SK-N-SH (cell line): ENCODE results near the gene PES1. TPM values are rescaled to one million over a fixed set of nuclear protein-coding genes. Genes with fewer than 3 reads are reported as not detected.
"Not testable (repeated sequence)": the region's sequence is repeated elsewhere in the genome, so short reads cannot be mapped to it uniquely, and the experiment has no call there.

ENCODE experiments used
- CTCF ChIA-PET: fragments of 300-600, 350-600 bp; formaldehyde crosslinking; extraction: SDS; loops from one replicate; lab custom pipeline; 2021; lab: Yijun Ruan, JAX
- POLR2A ChIA-PET: fragments of 350-600 bp; sonication (Branson Sonifier 250); formaldehyde crosslinking; extraction: SDS; loops from one replicate; lab custom pipeline; 2020; ENCODE audit warnings: antibody characterized with exemption, inconsistent platforms; lab: Yijun Ruan, JAX
- DNase-seq: peaks from one replicate; pipeline ENCODE4 v3.0.0; 2012
- H2AFZ ChIP-seq: fragments of 200-600 bp; sonication (generic); 2 replicates; pipeline ENCODE4 v1.8.1; 2016; ENCODE audit warnings: antibody characterized with exemption, mild to moderate bottlenecking, low read depth
- H3F3A ChIP-seq: fragments of 200-600 bp; sonication (generic); replicated peaks from 2 replicates; pipeline ENCODE3; 2016; ENCODE audit warnings: antibody characterized with exemption, mild to moderate bottlenecking; ENCODE audit not compliant: insufficient read depth
- H3K27ac ChIP-seq, 2 experiments: fragments of 200-500 bp in 1 of 2; fragments of 200-600 bp in 1 of 2; sonication (Bioruptor generic) in 1 of 2; sonication (generic), shearing (Covaris generic) in 1 of 2; 2 replicates each; pipeline versions ENCODE4 v1.5.1 to v1.6.1; 2014 to 2016; ENCODE audit warnings: low read depth in 2 of 2, inconsistent platforms in 1 of 2, low read length in 1 of 2, mild to moderate bottlenecking in 1 of 2, mixed read lengths in 1 of 2
- H3K27me3 ChIP-seq: fragments of 200-600 bp; sonication (generic), shearing (Covaris generic); 2 replicates; pipeline ENCODE4 v1.6.1; 2016; ENCODE audit warnings: mixed run types; ENCODE audit not compliant: insufficient read depth
- H3K36me3 ChIP-seq, 2 experiments: fragments of 200-500 bp in 1 of 2; fragments of 200-600 bp in 1 of 2; sonication (Bioruptor generic) in 1 of 2; sonication (generic) in 1 of 2; replicated peaks in 1 of 2; 2 replicates each; pipeline versions ENCODE3 to v1.5.1; 2014 to 2016; ENCODE audit warnings: low read length in 1 of 2, mild to moderate bottlenecking in 1 of 2; ENCODE audit not compliant: insufficient read depth in 2 of 2, control insufficient read depth in 1 of 2
- H3K4me1 ChIP-seq, 2 experiments: fragments of 200-500 bp in 1 of 2; fragments of 200-600 bp in 1 of 2; sonication (Bioruptor generic) in 1 of 2; sonication (generic), shearing (Covaris generic) in 1 of 2; 2 replicates each; pipeline versions ENCODE4 v1.5.1 to v1.6.1; 2014 to 2016; ENCODE audit warnings: low read depth in 1 of 2, low read length in 1 of 2, mixed run types in 1 of 2; ENCODE audit not compliant: insufficient read depth in 2 of 2, control insufficient read depth in 1 of 2
- H3K4me2 ChIP-seq: fragments of 200-600 bp; sonication (generic), shearing (Covaris generic); 2 replicates; pipeline ENCODE4 v1.6.1; 2017; ENCODE audit warnings: mixed run types
- H3K4me3 ChIP-seq, 2 experiments: fragments of 200-500 bp in 1 of 2; fragments of 200-600 bp in 1 of 2; sonication (Bioruptor generic) in 1 of 2; sonication (generic), shearing (Covaris generic) in 1 of 2; 2 replicates each; pipeline versions ENCODE4 v1.5.1 to v1.8.1; 2014 to 2016; ENCODE audit warnings: low read depth in 2 of 2, inconsistent platforms in 1 of 2, low read length in 1 of 2, mild to moderate bottlenecking in 1 of 2, mixed read lengths in 1 of 2, moderate library complexity in 1 of 2
- H3K79me2 ChIP-seq: fragments of 200-600 bp; sonication (generic); 2 replicates; pipeline ENCODE4 v1.8.1; 2017; ENCODE audit warnings: mild to moderate bottlenecking; ENCODE audit not compliant: insufficient read depth
- H3K9ac ChIP-seq: fragments of 200-600 bp; sonication (generic); 2 replicates; pipeline ENCODE4 v1.6.1; 2017; ENCODE audit warnings: mixed run types
- H3K9me2 ChIP-seq: fragments of 200-600 bp; sonication (generic); 2 replicates; pipeline ENCODE4 v1.6.1; 2017; ENCODE audit warnings: mixed run types
- H3K9me3 ChIP-seq: fragments of 200-600 bp; sonication (generic); 2 replicates; pipeline ENCODE4 v1.6.1; 2017; ENCODE audit warnings: mixed run types, mild to moderate bottlenecking, moderate library complexity
- H4K20me1 ChIP-seq: fragments of 200-600 bp; sonication (generic); 2 replicates; pipeline ENCODE4 v1.6.1; 2017; ENCODE audit warnings: mild to moderate bottlenecking, mixed run types; ENCODE audit not compliant: insufficient read depth
- CHD2 ChIP-seq: fragments of 150-350 bp; IDR thresholded peaks from 2 replicates; pipeline ENCODE4 v1.6.1; 2018; ENCODE audit warnings: low read length; ENCODE audit not compliant: partially characterized antibody
- ELF1 ChIP-seq: IDR thresholded peaks from 2 replicates; pipeline ENCODE4 v1.4.0; 2012
- EP300 ChIP-seq, 2 experiments: IDR thresholded peaks; 2 replicates each; pipeline versions ENCODE4 v1.4.0 to v1.6.1; 2012; ENCODE audit warnings: borderline replicate concordance in 1 of 2, low read depth in 1 of 2, low read length in 1 of 2
- FOSL2 ChIP-seq: IDR thresholded peaks from 2 replicates; pipeline ENCODE4 v1.4.0; 2012; ENCODE audit warnings: low read depth, mild to moderate bottlenecking, moderate library complexity, borderline replicate concordance
- FOXJ3 ChIP-seq: sonication (generic); formaldehyde crosslinking; IDR thresholded peaks from 2 replicates; pipeline ENCODE4 v1.5.1; 2020; ENCODE audit warnings: mild to moderate bottlenecking, missing genetic modification reagents
- FOXM1 ChIP-seq: IDR thresholded peaks from 2 replicates; pipeline ENCODE4 v1.4.0; 2012; ENCODE audit warnings: low read depth, mild to moderate bottlenecking
- GATA2 ChIP-seq: sonication (generic); formaldehyde crosslinking; IDR thresholded peaks from 2 replicates; pipeline ENCODE4 v1.5.0; 2020; ENCODE audit warnings: mild to moderate bottlenecking, missing genetic modification reagents
- MEF2A ChIP-seq: IDR thresholded peaks from 2 replicates; pipeline ENCODE4 v1.4.0; 2012; ENCODE audit warnings: low read depth, borderline replicate concordance
- NFIC ChIP-seq: IDR thresholded peaks from 2 replicates; pipeline ENCODE4 v1.4.0; 2012; ENCODE audit warnings: borderline replicate concordance
- NRF1 ChIP-seq: IDR thresholded peaks from 2 replicates; pipeline ENCODE4 v1.6.1; 2012; ENCODE audit warnings: low read depth, mild to moderate bottlenecking, low read length
- PBX3 ChIP-seq: IDR thresholded peaks from 2 replicates; pipeline ENCODE4; 2012
- POLR2AphosphoS5 ChIP-seq: IDR thresholded peaks from 2 replicates; pipeline ENCODE4 v1.6.1; 2012; ENCODE audit warnings: low read depth, low read length
- RCOR1 ChIP-seq: fragments of 150-350 bp; IDR thresholded peaks from 2 replicates; pipeline ENCODE4 v1.6.1; 2017; ENCODE audit warnings: antibody characterized with exemption, low read length
- SIN3A ChIP-seq: IDR thresholded peaks from 2 replicates; pipeline ENCODE4 v1.6.1; 2012; ENCODE audit warnings: low read depth, mild to moderate bottlenecking, low read length, moderate library complexity, borderline replicate concordance
- SMC3 ChIP-seq: IDR thresholded peaks from 2 replicates; pipeline ENCODE4 v1.6.1; 2012; ENCODE audit warnings: low read depth, low read length, improper control_type of control experiment
- TAF1 ChIP-seq: IDR thresholded peaks from 2 replicates; pipeline ENCODE4 v1.6.1; 2012; ENCODE audit warnings: low read depth, mild to moderate bottlenecking, low read length, moderate library complexity, borderline replicate concordance
- TEAD4 ChIP-seq: IDR thresholded peaks from 2 replicates; pipeline ENCODE4 v1.4.0; 2012; ENCODE audit warnings: mild to moderate bottlenecking, borderline replicate concordance; ENCODE audit not compliant: insufficient read depth
- USF2 ChIP-seq: fragments of 150-350 bp; IDR thresholded peaks from 2 replicates; pipeline ENCODE4 v1.6.1; 2017; ENCODE audit warnings: antibody characterized with exemption, low read length, low read depth, borderline replicate concordance
- YY1 ChIP-seq: IDR thresholded peaks from 2 replicates; pipeline ENCODE4 v1.4.0; 2012; ENCODE audit warnings: low read depth, mild to moderate bottlenecking
- ZBTB33 ChIP-seq: IDR thresholded peaks from 2 replicates; pipeline ENCODE4 v1.4.0; 2012; ENCODE audit warnings: low read depth, borderline replicate concordance
- WGBS: methylation state at CpG from one replicate; pipeline ENCODE4 v1.1.6; 2017; ENCODE audit warnings: low lambda C conversion rate; 5-methylcytosine and 5-hydroxymethylcytosine counted together
- polyA plus RNA-seq, 3 experiments: library from polyadenylated mRNA; depleted of rRNA; stranded (reverse); fragments of >200 nt; gene quantifications; 2 replicates each; pipeline ENCODE4 v1.2.3, GENCODE V29; 2012

PES1 gene
- polyA plus RNA-seq, 1 of the 3 experiments (the other 2 are of a cell fraction): 109 TPM

DNA sequence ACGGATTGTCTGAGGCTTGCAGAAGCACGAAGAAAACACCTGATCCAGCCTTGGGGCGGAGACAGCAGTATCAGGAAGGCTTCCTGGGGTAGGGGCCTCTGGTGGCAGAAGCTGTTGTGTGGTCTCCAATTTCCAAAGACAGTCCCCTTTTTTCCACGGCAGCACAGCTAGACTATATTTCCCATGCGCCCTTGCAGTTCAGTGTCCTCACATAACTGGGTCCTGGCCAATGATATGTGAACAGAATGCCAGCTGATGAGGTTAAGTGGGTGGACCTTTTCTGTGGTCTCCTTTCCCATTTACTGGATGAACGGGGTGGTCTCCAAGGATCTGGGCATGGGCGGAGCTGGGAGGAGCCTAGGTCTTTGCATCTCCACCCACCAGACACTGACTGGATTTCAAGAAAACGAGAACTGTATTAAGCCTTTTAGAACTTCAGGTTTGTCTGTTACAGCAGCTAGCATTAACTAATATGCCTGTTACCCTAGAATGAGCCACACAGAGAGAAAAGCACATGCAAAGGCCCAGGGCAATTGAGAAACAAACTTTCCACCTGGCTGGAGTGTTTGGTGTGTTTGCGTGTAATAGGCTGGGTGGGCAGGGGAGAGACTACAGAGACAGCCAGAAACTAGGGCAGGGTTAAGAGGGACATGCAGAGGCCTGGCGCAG is 23.4 kb downstream of the PES1 start:
- Histone ChIP-seq H3K9ac (no peak overlapping the region), H3K4me2 (no peak overlapping the region), H3K27ac (no peak overlapping the region), H3F3A (no peaks in the 10 kb centered on the region), H3K79me2 (no peaks in the 10 kb centered on the region), H3K4me3 (no peak overlapping the region), H3K9me3 (no peaks in the 10 kb centered on the region), H3K4me1 (peaks cover 0 to 19% of the 10 kb centered on the region in 2 experiments; a peak in 1 of 4 replicates), H3K36me3 (no peaks in the 10 kb centered on the region), H4K20me1 (no peaks in the 10 kb centered on the region), H3K9me2 (no peaks in the 10 kb centered on the region), H3K27me3 (no peaks in the 10 kb centered on the region; the same call in 1 of the 2 replicates), H2AFZ (no peak overlapping the region)
- 84% methylated on average over 9 of the region's 10 CpGs for WGBS
- ChIA-PET POLR2A (no interaction called here), CTCF (interaction anchor here (0.9 to 1.0 kb wide), 2 partner anchors 187 to 351 kb away, joined by 3 read pairs; no protein-coding TSS in a partner anchor)
- TF ChIP-seq MEF2A (no peak), TAF1 (no peak), TEAD4 (no peak), PBX3 (no peak), EP300 (IDR thresholded peaks at IDR 0.05; ENCODE audit: borderline replicate concordance in 1 of 2, low read depth in 1 of 2, low read length in 1 of 2) (no peak), USF2 (no peak), YY1 (no peak), SIN3A (no peak), FOSL2 (no peak), SMC3 (no peak), FOXJ3 (CRISPR knock-in tag) (no peak), GATA2 (CRISPR knock-in tag) (no peak), ELF1 (no peak), CHD2 (no peak), POLR2AphosphoS5 (no peak), NFIC (no peak), RCOR1 (no peak), NRF1 (no peak), ZBTB33 (no peak), FOXM1 (no peak)
- DNase-seq: no peak

DNA sequence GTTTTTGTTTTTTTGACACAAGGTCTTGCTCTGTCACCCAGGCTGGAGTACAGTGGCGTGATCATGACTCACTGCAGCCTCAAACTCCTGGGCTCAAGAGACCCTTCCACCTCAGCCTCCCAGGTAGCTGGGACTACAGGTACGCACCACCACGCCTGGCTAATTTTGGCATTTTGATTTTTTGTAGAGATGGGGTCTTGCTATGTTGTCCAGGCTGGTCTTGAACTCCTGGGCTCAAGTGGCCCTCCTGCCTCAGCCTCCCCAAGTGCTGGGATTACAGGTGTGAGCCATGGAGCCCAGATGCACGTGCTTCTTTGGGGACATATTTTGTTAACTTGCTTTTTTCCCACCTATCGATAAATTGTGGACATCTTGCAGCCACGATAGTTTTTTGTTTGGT is 24.4 kb downstream of the PES1 start:
- DNase-seq, H3K4me2 ChIP-seq, POLR2A ChIA-PET, H3K27me3 ChIP-seq, H2AFZ ChIP-seq, H3K9me2 ChIP-seq, H3K79me2 ChIP-seq, H3K4me3 ChIP-seq, H3K36me3 ChIP-seq, H3K27ac ChIP-seq, H3F3A ChIP-seq, H4K20me1 ChIP-seq, H3K9me3 ChIP-seq, H3K9ac ChIP-seq: not testable (repeated sequence)
- CTCF ChIA-PET: interaction anchor here (1.0 kb wide), 1 partner anchor 188 kb away, joined by 3 read pairs; no protein-coding TSS in a partner anchor
- WGBS: 76% methylated on average over 6 of the region's 6 CpGs
- H3K4me1 ChIP-seq: peaks cover 0 to 19% of the 10 kb centered on the region in 2 experiments; a peak in 1 of 4 replicates
